ENCODE data around the gene CDC42EP2. TPM values are rescaled to one million over a fixed set of nuclear protein-coding genes. Genes with fewer than 3 reads are reported as not detected.
A peak's percentile ranks its signal among the peaks of the same experiment; 100 is the strongest.

Gene CDC42EP2
- total RNA-seq, 1 experiment from 2014 or later: 11.9 TPM

DNA sequence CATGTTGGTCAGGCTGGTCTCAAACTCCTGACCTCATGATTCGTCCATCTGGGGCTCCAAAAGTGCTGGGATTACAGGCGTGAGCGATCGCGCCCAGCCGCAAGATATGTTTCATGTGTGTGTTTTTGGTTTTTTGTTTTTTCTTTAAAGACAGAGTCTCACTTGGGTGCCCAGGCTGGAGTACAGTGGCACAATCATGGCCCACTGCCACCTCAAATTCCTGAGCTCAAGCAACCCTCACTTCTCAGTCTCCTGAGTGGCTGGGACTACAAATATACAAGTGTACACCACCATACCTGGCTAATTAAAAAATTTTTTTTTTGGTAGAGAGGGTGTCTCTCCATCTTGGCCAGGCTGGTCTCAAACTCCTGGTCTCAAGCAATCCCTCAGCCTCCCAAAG is 48.3 kb downstream of the CDC42EP2 start:
- H3K23ac ChIP-seq (ENCODE audit: insufficient read length, low read depth, low read length): no peak overlapping the region
- no peak overlapping the region for H2BK120ac ChIP-seq (ENCODE audit: low read depth, low read length, poor library complexity, severe bottlenecking)

More for the DNA sequence above, 48.3 kb downstream of the CDC42EP2 start:
- Histone ChIP-seq H2AK5ac (ENCODE audit: insufficient read length, low read length) (no peak overlapping the region), H3K56ac (ENCODE audit: insufficient read length, low read depth, low read length) (no peak overlapping the region), H3T11ph (ENCODE audit: low read length) (no peak overlapping the region), H4K20me1 (ENCODE audit: control insufficient read depth, insufficient read depth, insufficient read length) (no peaks in the 10 kb centered on the region), H3K14ac (ENCODE audit: insufficient read depth, low read length) (no peak overlapping the region), H2BK12ac (ENCODE audit: insufficient read length, low read depth, low read length) (no peak overlapping the region), H3K9ac (ENCODE audit: extremely low read depth, insufficient read length, low read length) (no peak overlapping the region), H3K4me1 (ENCODE audit: insufficient read depth, low read length) (no peaks in the 10 kb centered on the region), H2AFZ (ENCODE audit: low read length) (no peak overlapping the region), H4K91ac (ENCODE audit: insufficient read length, low read depth, low read length) (no peak overlapping the region), H3K9me3 (ENCODE audit: control insufficient read depth, low read depth, low read length) (no peaks in the 10 kb centered on the region), H3K79me1 (ENCODE audit: insufficient read depth, low read depth, low read length, poor library complexity, severe bottlenecking) (no peaks in the 10 kb centered on the region), H2BK15ac (ENCODE audit: low read depth, low read length) (no peak overlapping the region), H3K23me2 (ENCODE audit: insufficient read length, low read depth, low read length, poor library complexity, severe bottlenecking) (no peaks in the 10 kb centered on the region), H2BK5ac (ENCODE audit: insufficient read length, low read length) (no peak overlapping the region), H2BK20ac (ENCODE audit: low read depth, low read length, poor library complexity, severe bottlenecking) (no peak overlapping the region), H3K27me3 (ENCODE audit: insufficient read depth, low read length) (no peaks in the 10 kb centered on the region; the same call in 1 of the 2 replicates), H3K27ac (ENCODE audit: insufficient read length, low read depth, low read length) (no peak overlapping the region), H4K8ac (replicated peaks; ENCODE audit: insufficient read length, low read depth, low read length) (no peak overlapping the region), H3K79me2 (ENCODE audit: insufficient read depth, low read length) (no peaks in the 10 kb centered on the region), H4K5ac (ENCODE audit: insufficient read length, low read depth, low read length) (no peak overlapping the region), H3K4ac (ENCODE audit: low read depth, low read length) (no peak overlapping the region), H3K18ac (ENCODE audit: insufficient read length, low read depth, low read length) (no peak overlapping the region), H3K4me2 (ENCODE audit: insufficient read depth, insufficient read length, low read length) (no peak overlapping the region)
- Mint-ChIP-seq H3K4me1 (peaks cover 7% of the 10 kb centered on the region in 2 experiments), H3K27me3 (ENCODE audit: low read depth) (peaks cover 3% of the 10 kb centered on the region), H3K9me3 (no peaks in the 10 kb centered on the region), H3K36me3 (ENCODE audit: insufficient read depth in 1 of 3, low read depth in 3 of 3) (no peaks in the 10 kb centered on the region), H3K27ac (no peak overlapping the region), H3K4me3 (peak overlapping the region in 1 of 2 experiments; percentile 26; a peak in 1 of 5 replicates)
- no peak for DNase-seq
- TF ChIP-seq, protein P1, sequence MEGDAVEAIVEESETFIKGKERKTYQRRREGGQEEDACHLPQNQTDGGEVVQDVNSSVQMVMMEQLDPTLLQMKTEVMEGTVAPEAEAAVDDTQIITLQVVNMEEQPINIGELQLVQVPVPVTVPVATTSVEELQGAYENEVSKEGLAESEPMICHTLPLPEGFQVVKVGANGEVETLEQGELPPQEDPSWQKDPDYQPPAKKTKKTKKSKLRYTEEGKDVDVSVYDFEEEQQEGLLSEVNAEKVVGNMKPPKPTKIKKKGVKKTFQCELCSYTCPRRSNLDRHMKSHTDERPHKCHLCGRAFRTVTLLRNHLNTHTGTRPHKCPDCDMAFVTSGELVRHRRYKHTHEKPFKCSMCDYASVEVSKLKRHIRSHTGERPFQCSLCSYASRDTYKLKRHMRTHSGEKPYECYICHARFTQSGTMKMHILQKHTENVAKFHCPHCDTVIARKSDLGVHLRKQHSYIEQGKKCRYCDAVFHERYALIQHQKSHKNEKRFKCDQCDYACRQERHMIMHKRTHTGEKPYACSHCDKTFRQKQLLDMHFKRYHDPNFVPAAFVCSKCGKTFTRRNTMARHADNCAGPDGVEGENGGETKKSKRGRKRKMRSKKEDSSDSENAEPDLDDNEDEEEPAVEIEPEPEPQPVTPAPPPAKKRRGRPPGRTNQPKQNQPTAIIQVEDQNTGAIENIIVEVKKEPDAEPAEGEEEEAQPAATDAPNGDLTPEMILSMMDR (conservative IDR thresholded peaks at IDR 0.05): no peak
- WGBS (ENCODE audit: extremely low coverage, insufficient read length, low lambda C conversion rate): no CpG with 5 or more reads among the region's 6 CpGs

Measured in H9 (cell line).